GM12878 (cell line): Measurements from ENCODE around the gene SSR3. TPM values are rescaled to one million over a fixed set of nuclear protein-coding genes. Genes with fewer than 3 reads are reported as not detected.
A peak's percentile ranks its signal among the peaks of the same experiment; 100 is the strongest.

Source experiments
- ATF2 ChIP-seq: IDR thresholded peaks from 2 replicates; pipeline ENCODE4 v1.6.1; 2012; ENCODE audit warnings: low read length, inconsistent platforms
- BCLAF1 ChIP-seq: fragments of 450-650 bp; IDR thresholded peaks from 2 replicates; pipeline ENCODE4 v1.6.1; 2017; ENCODE audit warnings: antibody characterized with exemption, mild to moderate bottlenecking, moderate library complexity
- BHLHE40 ChIP-seq, 2 experiments: fragments of 450-650 bp in 1 of 2; IDR thresholded peaks; 2 replicates each; pipeline ENCODE4 v1.6.1; 2011 to 2017; ENCODE audit warnings: low read depth in 2 of 2, borderline replicate concordance in 1 of 2, improper control_type of control experiment in 1 of 2, low read length in 1 of 2, mild to moderate bottlenecking in 1 of 2
- FOXK2 ChIP-seq: fragments of 450-650 bp; IDR thresholded peaks from 2 replicates; pipeline ENCODE4 v1.6.1; 2017; ENCODE audit warnings: mild to moderate bottlenecking, moderate library complexity
- GABPA ChIP-seq: IDR thresholded peaks from 2 replicates; pipeline ENCODE4 v1.6.1; 2014; ENCODE audit warnings: antibody characterized with exemption, low read depth, mild to moderate bottlenecking, inconsistent platforms
- JUND ChIP-seq: IDR thresholded peaks from 2 replicates; pipeline ENCODE4 v1.6.1; 2012; ENCODE audit warnings: low read depth, mild to moderate bottlenecking, low read length, improper control_type of control experiment, moderate library complexity
- KAT2A ChIP-seq: conservative IDR thresholded peaks from 2 replicates; pipeline ENCODE4 v1.6.1; 2011; ENCODE audit warnings: low read depth, low read length; ENCODE audit not compliant: control insufficient read depth
- LARP7 ChIP-seq: fragments of 450-650 bp; IDR thresholded peaks from 2 replicates; pipeline ENCODE4 v1.6.1; 2017; ENCODE audit warnings: mild to moderate bottlenecking
- MTA3 ChIP-seq: IDR thresholded peaks from 2 replicates; pipeline ENCODE4 v1.6.1; 2012; ENCODE audit warnings: low read length, inconsistent platforms, borderline replicate concordance
- NFYA ChIP-seq: IDR thresholded peaks from 2 replicates; pipeline ENCODE4 v1.6.1; 2011; ENCODE audit warnings: low read depth, mild to moderate bottlenecking, low read length, improper control_type of control experiment, borderline replicate concordance
- NFYB ChIP-seq: IDR thresholded peaks from 2 replicates; pipeline ENCODE4 v1.6.1; 2011; ENCODE audit warnings: low read depth, mild to moderate bottlenecking, low read length, improper control_type of control experiment, moderate library complexity; ENCODE audit not compliant: insufficient read depth
- NR2C1 ChIP-seq: fragments of 450-650 bp; IDR thresholded peaks from 2 replicates; pipeline ENCODE4 v1.6.1; 2017; ENCODE audit warnings: antibody characterized with exemption, mild to moderate bottlenecking, moderate library complexity
- POLR2A ChIP-seq: IDR thresholded peaks from 2 replicates; pipeline ENCODE4 v1.6.1; 2011; ENCODE audit warnings: low read depth, mild to moderate bottlenecking, low read length
- SMARCA5 ChIP-seq: fragments of 450-650 bp; IDR thresholded peaks from 2 replicates; pipeline ENCODE4 v1.6.1; 2017; ENCODE audit warnings: mild to moderate bottlenecking
- SP1 ChIP-seq: IDR thresholded peaks from one replicate; pipeline ENCODE4 v1.6.1; 2011; ENCODE audit warnings: low read depth, low read length
- SPI1 ChIP-seq: IDR thresholded peaks from 2 replicates; pipeline ENCODE4 v1.6.1; 2011; ENCODE audit warnings: low read depth, mild to moderate bottlenecking, low read length, moderate library complexity, borderline replicate concordance; ENCODE audit not compliant: insufficient read depth
- SREBF2 ChIP-seq: IDR thresholded peaks from 2 replicates; pipeline ENCODE4 v1.6.1; 2012; ENCODE audit warnings: mild to moderate bottlenecking, low read length
- SRF ChIP-seq, 2 experiments: IDR thresholded peaks; 2 replicates each; pipeline ENCODE4 v1.6.1; 2011; ENCODE audit warnings: low read depth in 2 of 2, low read length in 2 of 2, mild to moderate bottlenecking in 1 of 2, moderate library complexity in 1 of 2
- USF2 ChIP-seq: IDR thresholded peaks from 2 replicates; pipeline ENCODE4 v1.6.1; 2011; ENCODE audit warnings: low read depth, low read length, improper control_type of control experiment, borderline replicate concordance
- ZBTB33 ChIP-seq: fragments of 450-650 bp; IDR thresholded peaks from 2 replicates; pipeline ENCODE4 v1.6.1; 2017; ENCODE audit warnings: mild to moderate bottlenecking
- ZNF622 ChIP-seq: fragments of 450-650 bp; IDR thresholded peaks from 2 replicates; pipeline ENCODE4 v1.6.1; 2017; ENCODE audit warnings: mild to moderate bottlenecking, inconsistent platforms
- polyA plus RNA-seq, 11 experiments: library from polyadenylated mRNA; depleted of rRNA in 4 of 11; unstranded in 6 of 11; stranded (reverse) in 5 of 11; fragments of >200 nt; fragmentation: Nextera tagmentation in 4 of 11; fragmentation: Illumina TruSeq in 1 of 11; extraction: Ambion mirVana in 4 of 11; extraction: Trizol in 1 of 11; gene quantifications; 1 replicate in 1 of 11; 2 replicates in 10 of 11; pipeline versions ENCODE4 v1.2.1 to v1.2.3, GENCODE V29; 2011 to 2016; ENCODE audit warnings: inconsistent platforms in 2 of 11, missing spikeins in 2 of 11, low read depth in 1 of 11
- total RNA-seq, 4 experiments: library from RNA; depleted of rRNA in 3 of 4; stranded (reverse); fragments of >200 nt in 3 of 4; fragmentation: Illumina TruSeq in 1 of 4; extraction: Trizol in 1 of 4; gene quantifications; 2 replicates each; pipeline versions ENCODE4 v1.2.1 to v1.2.3, GENCODE V29; 2013 to 2021
- TF ChIP-seq, protein P1 (sequence below): fragments of 450-650 bp; IDR thresholded peaks from 2 replicates; pipeline ENCODE4 v1.6.1; 2018; ENCODE audit warnings: borderline replicate concordance, mild to moderate bottlenecking; ENCODE audit not compliant: partially characterized antibody

Gene SSR3
- total and polyA plus RNA-seq, 10 of the 15 experiments (the other 5 are each of a cell fraction or from before 2014, with no cell fraction given) = 133 to 345 (median 191) TPM

DNA sequence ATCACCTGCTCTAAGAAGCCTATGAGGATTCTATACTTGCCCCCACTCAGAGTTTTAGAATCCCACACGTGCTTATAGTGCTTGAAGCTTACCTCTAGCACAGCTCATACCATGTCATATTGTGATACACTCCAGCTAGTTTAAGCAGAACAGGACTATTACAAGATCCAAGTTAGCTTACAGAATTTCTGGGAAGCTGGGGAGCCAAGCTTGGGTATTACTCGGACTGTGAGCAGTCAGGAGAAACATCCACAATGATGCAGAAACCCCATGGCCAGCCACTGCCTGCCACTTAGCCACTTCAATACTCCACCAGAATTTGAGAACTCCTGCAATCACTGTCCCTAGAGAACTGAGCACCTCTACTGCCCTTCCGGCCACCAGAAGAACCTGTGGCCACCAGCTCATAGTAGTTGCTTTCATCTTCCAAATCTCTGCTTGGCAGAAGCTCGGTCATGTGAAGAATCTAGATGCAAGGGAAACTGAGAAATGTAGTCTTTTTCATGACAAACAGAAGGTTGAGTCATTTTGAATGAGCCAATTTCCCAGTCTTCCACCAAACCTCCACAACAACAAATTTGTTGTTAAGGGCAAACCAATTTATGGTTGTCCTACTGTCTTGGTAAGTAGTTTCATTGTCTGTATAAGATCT, 27.7 kb upstream of the SSR3 start (continued):
- no peak for TF ChIP-seq ZBTB33
- TF ChIP-seq BCLAF1 = no peak
- no peak for TF ChIP-seq SRF (IDR thresholded peaks at IDR 0.05; ENCODE audit: low read depth in 2 of 2, low read length in 2 of 2)
- TF ChIP-seq GABPA = no peak
- TF ChIP-seq SREBF2 = no peak
- TF ChIP-seq JUND = no peak
- no peak for TF ChIP-seq ZNF622
- TF ChIP-seq MTA3 = no peak
- TF ChIP-seq NFYA = no peak
- no peak for TF ChIP-seq SPI1
- no peak for TF ChIP-seq NFYB
- peak in 1 of 2 experiments; percentile 23; a peak in 1 of 4 replicates for TF ChIP-seq BHLHE40 (IDR thresholded peaks at IDR 0.05; ENCODE audit: borderline replicate concordance in 1 of 2, low read depth in 2 of 2, low read length in 1 of 2)
- TF ChIP-seq USF2 = no peak
- TF ChIP-seq SP1 = no peak
- no peak for TF ChIP-seq ATF2
- TF ChIP-seq LARP7 = no peak
- no peak for TF ChIP-seq SMARCA5
- TF ChIP-seq NR2C1 = no peak
- no peak for TF ChIP-seq FOXK2
- TF ChIP-seq, protein P1, sequence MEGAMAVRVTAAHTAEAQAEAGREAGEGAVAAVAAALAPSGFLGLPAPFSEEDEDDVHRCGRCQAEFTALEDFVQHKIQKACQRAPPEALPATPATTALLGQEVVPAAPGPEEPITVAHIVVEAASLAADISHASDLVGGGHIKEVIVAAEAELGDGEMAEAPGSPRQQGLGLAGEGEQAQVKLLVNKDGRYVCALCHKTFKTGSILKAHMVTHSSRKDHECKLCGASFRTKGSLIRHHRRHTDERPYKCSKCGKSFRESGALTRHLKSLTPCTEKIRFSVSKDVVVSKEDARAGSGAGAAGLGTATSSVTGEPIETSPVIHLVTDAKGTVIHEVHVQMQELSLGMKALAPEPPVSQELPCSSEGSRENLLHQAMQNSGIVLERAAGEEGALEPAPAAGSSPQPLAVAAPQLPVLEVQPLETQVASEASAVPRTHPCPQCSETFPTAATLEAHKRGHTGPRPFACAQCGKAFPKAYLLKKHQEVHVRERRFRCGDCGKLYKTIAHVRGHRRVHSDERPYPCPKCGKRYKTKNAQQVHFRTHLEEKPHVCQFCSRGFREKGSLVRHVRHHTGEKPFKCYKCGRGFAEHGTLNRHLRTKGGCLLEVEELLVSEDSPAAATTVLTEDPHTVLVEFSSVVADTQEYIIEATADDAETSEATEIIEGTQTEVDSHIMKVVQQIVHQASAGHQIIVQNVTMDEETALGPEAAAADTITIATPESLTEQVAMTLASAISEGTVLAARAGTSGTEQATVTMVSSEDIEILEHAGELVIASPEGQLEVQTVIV = no peak
- TF ChIP-seq POLR2A = no peak
- no peak for TF ChIP-seq KAT2A
